ENCODE data around the gene RNU6-9. TPM values are rescaled to one million over a fixed set of nuclear protein-coding genes. Genes with fewer than 3 reads are reported as not detected.

RNU6-9 gene
- total and polyA plus RNA-seq, 2 of the 13 experiments (the other 11 are each of a cell fraction or from before 2014, with no cell fraction given), result under 0.01 TPM; not detected in 1

GRCh38 chr19:917323-918151, 24.3 kb downstream of the RNU6-9 start, which contains the start of gene KISS1R (continued):
- TF ChIP-seq, protein P1, sequence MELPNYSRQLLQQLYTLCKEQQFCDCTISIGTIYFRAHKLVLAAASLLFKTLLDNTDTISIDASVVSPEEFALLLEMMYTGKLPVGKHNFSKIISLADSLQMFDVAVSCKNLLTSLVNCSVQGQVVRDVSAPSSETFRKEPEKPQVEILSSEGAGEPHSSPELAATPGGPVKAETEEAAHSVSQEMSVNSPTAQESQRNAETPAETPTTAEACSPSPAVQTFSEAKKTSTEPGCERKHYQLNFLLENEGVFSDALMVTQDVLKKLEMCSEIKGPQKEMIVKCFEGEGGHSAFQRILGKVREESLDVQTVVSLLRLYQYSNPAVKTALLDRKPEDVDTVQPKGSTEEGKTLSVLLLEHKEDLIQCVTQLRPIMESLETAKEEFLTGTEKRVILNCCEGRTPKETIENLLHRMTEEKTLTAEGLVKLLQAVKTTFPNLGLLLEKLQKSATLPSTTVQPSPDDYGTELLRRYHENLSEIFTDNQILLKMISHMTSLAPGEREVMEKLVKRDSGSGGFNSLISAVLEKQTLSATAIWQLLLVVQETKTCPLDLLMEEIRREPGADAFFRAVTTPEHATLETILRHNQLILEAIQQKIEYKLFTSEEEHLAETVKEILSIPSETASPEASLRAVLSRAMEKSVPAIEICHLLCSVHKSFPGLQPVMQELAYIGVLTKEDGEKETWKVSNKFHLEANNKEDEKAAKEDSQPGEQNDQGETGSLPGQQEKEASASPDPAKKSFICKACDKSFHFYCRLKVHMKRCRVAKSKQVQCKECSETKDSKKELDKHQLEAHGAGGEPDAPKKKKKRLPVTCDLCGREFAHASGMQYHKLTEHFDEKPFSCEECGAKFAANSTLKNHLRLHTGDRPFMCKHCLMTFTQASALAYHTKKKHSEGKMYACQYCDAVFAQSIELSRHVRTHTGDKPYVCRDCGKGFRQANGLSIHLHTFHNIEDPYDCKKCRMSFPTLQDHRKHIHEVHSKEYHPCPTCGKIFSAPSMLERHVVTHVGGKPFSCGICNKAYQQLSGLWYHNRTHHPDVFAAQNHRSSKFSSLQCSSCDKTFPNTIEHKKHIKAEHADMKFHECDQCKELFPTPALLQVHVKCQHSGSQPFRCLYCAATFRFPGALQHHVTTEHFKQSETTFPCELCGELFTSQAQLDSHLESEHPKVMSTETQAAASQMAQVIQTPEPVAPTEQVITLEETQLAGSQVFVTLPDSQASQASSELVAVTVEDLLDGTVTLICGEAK (IDR thresholded peaks at IDR 0.05), result no peak
- TF ChIP-seq, protein P1 (CRISPR knock-in tag; IDR thresholded peaks at IDR 0.05), result 0 out of 2 replicates have a peak, but pooled peaks have one; percentile 20
- TF ChIP-seq FOXA3 (CRISPR knock-in tag; IDR thresholded peaks at IDR 0.05) (no peak; the same call in 1 of the 2 replicates), SCMH1 (CRISPR knock-in tag; IDR thresholded peaks at IDR 0.05; ENCODE audit: borderline replicate concordance) (no peak), RFX5 (IDR thresholded peaks at IDR 0.05; ENCODE audit: low read depth, low read length) (peak; percentile 42; the same call in 1 of the 2 replicates), KDM5B (CRISPR knock-in tag; IDR thresholded peaks at IDR 0.05; ENCODE audit: borderline replicate concordance) (peak; percentile 68; the same call in 1 of the 2 replicates), CSRNP1 (CRISPR knock-in tag; IDR thresholded peaks at IDR 0.05) (peak; percentile 88), ARNT (IDR thresholded peaks at IDR 0.05) (no peak), MED13 (CRISPR knock-in tag; IDR thresholded peaks at IDR 0.05) (peak; percentile 88; the same call in 1 of the 2 replicates), ZNF557 (CRISPR knock-in tag; IDR thresholded peaks at IDR 0.05) (peak; percentile 48; the same call in 1 of the 2 replicates), HOXA5 (CRISPR knock-in tag; IDR thresholded peaks at IDR 0.05) (peak; percentile 75; the same call in 1 of the 2 replicates), TFDP1 (CRISPR knock-in tag; IDR thresholded peaks at IDR 0.05; ENCODE audit: borderline replicate concordance) (peak; percentile 44; the same call in 1 of the 2 replicates), SMAD1 (CRISPR knock-in tag; IDR thresholded peaks at IDR 0.05; ENCODE audit: borderline replicate concordance, low read depth) (peak; percentile 64; the same call in 1 of the 2 replicates), PCBP1 (IDR thresholded peaks at IDR 0.05; ENCODE audit: borderline replicate concordance, low read depth, low read length) (no peak)
- TF ChIP-seq, protein P2, sequence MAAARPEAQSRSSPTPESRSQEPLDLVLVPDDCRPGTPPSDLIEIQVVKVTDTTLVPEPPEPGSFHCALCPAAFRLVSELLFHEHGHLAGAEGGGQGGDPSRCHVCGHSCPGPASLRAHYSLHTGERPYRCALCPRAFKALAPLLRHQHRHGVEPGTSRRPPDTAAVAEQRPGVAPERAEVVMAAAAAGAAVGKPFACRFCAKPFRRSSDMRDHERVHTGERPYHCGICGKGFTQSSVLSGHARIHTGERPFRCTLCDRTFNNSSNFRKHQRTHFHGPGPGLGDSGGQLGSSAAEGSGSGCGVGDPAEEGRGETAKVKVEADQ (CRISPR knock-in tag; IDR thresholded peaks at IDR 0.05; ENCODE audit: borderline replicate concordance), result 0 out of 2 replicates have a peak, but pooled peaks have one; percentile 54

Measured in HepG2 (cell line).